K562 (cell line): ENCODE results near the gene RCC1. TPM values are rescaled to one million over a fixed set of nuclear protein-coding genes. Genes with fewer than 3 reads are reported as not detected.

Source experiments
- BCL6 ChIP-seq: fragments of 250-450 bp; sonication (Bioruptor Pico); IDR thresholded peaks from 2 replicates; pipeline ENCODE4 v1.4.0; 2020
- FOSL1 ChIP-seq: fragments of 200-800 bp; sonication (Bioruptor generic); conservative IDR thresholded peaks from 2 replicates; pipeline ENCODE4 v1.6.1; 2016; ENCODE audit warnings: missing genetic modification characterization, missing compliant biosample characterization
- FOXM1 ChIP-seq, 2 experiments: fragments of 450-650 bp in 1 of 2; sonication (generic) in 1 of 2; formaldehyde crosslinking in 1 of 2; IDR thresholded peaks; 2 replicates each; pipeline versions ENCODE4 v1.6.1 to v1.9.0; 2017 to 2022; ENCODE audit warnings: low read depth in 2 of 2, mild to moderate bottlenecking in 2 of 2, missing genetic modification reagents in 1 of 2, moderate library complexity in 1 of 2
- KLF6 ChIP-seq: fragments of 250-450 bp; sonication (Bioruptor Pico); IDR thresholded peaks from 2 replicates; pipeline ENCODE4 v1.4.0; 2020; ENCODE audit warnings: mild to moderate bottlenecking, moderate library complexity, borderline replicate concordance
- MAFG ChIP-seq: fragments of 450-650 bp; conservative IDR thresholded peaks from 2 replicates; pipeline ENCODE4 v1.6.1; 2016; ENCODE audit warnings: missing genetic modification characterization, missing compliant biosample characterization
- NFATC3 ChIP-seq: fragments of 450-650 bp; IDR thresholded peaks from 2 replicates; pipeline ENCODE4 v1.6.1; 2017; ENCODE audit warnings: mild to moderate bottlenecking
- NR3C1 ChIP-seq: sonication (generic); formaldehyde crosslinking; IDR thresholded peaks from 2 replicates; pipeline ENCODE4 v1.8.1; 2022; ENCODE audit warnings: missing genetic modification reagents
- PTRF ChIP-seq: fragments of 450-650 bp; IDR thresholded peaks from 2 replicates; pipeline ENCODE4 v1.6.1; 2016; ENCODE audit warnings: mild to moderate bottlenecking, missing genetic modification characterization, missing compliant biosample characterization
- SP1 ChIP-seq: sonication (generic); formaldehyde crosslinking; IDR thresholded peaks from 2 replicates; pipeline ENCODE4 v1.8.1; 2022; ENCODE audit warnings: mild to moderate bottlenecking, missing genetic modification reagents
- SREBF2 ChIP-seq: sonication (generic); formaldehyde crosslinking; IDR thresholded peaks from 2 replicates; pipeline ENCODE4 v1.4.0; 2020; ENCODE audit warnings: mild to moderate bottlenecking, missing genetic modification reagents
- SRSF9 ChIP-seq: fragments of 200-400 bp; formaldehyde crosslinking; IDR thresholded peaks from 2 replicates; pipeline ENCODE4 v1.6.1; 2017; ENCODE audit warnings: low read depth, low read length, borderline replicate concordance
- ZNF316 ChIP-seq: fragments of 450-650 bp; IDR thresholded peaks from 2 replicates; pipeline ENCODE4 v1.6.1; 2016
- ZNF431 ChIP-seq: sonication (generic); formaldehyde crosslinking; IDR thresholded peaks from 2 replicates; pipeline ENCODE4 v1.8.0; 2022; ENCODE audit warnings: mild to moderate bottlenecking, missing genetic modification reagents
- polyA plus RNA-seq, 8 experiments: library from polyadenylated mRNA; depleted of rRNA in 4 of 8; stranded (reverse) in 5 of 8; unstranded in 3 of 8; fragments of >200 nt; fragmentation: Nextera tagmentation in 2 of 8; fragmentation: Illumina TruSeq in 1 of 8; extraction: Ambion mirVana in 2 of 8; extraction: Trizol in 1 of 8; gene quantifications; 2 replicates each; pipeline versions ENCODE4 v1.2.1 to v1.2.3, GENCODE V29; 2011 to 2014; ENCODE audit warnings: inconsistent platforms in 1 of 8, missing spikeins in 1 of 8
- total RNA-seq, 7 experiments: library from RNA; depleted of rRNA in 6 of 7; stranded (reverse); fragments of >200 nt in 6 of 7; fragmentation: Illumina TruSeq in 2 of 7; extraction: Trizol in 2 of 7; gene quantifications; 2 replicates each; pipeline versions ENCODE4 v1.2.1 to v1.2.3, GENCODE V29; 2011 to 2021; ENCODE audit warnings: low replicate concordance in 1 of 7
- TF ChIP-seq, protein P1 (sequence below): fragments of 450-650 bp; conservative IDR thresholded peaks from 2 replicates; pipeline ENCODE4 v1.6.1; 2016; ENCODE audit warnings: missing genetic modification characterization, low read depth, mild to moderate bottlenecking, control low read depth, missing compliant biosample characterization
- TF ChIP-seq, protein P2 (sequence below): fragments of 450-650 bp; formaldehyde crosslinking; IDR thresholded peaks from 2 replicates; pipeline ENCODE4 v1.4.0; 2020; ENCODE audit warnings: mild to moderate bottlenecking
- TF ChIP-seq, protein P3 (sequence below): sonication (generic); formaldehyde crosslinking; IDR thresholded peaks from 2 replicates; pipeline ENCODE4 v1.8.1; 2023; ENCODE audit warnings: missing genetic modification reagents, mild to moderate bottlenecking, borderline replicate concordance
- TF ChIP-seq, protein P4 (sequence below): sonication (generic); formaldehyde crosslinking; IDR thresholded peaks from 2 replicates; pipeline ENCODE4 v1.8.0; 2022; ENCODE audit warnings: mild to moderate bottlenecking, missing genetic modification reagents
- TF ChIP-seq, protein P5 (sequence below): fragments of 250-450 bp; sonication (Bioruptor Pico); IDR thresholded peaks from 2 replicates; pipeline ENCODE4 v1.8.0; 2021; ENCODE audit warnings: mild to moderate bottlenecking, moderate library complexity

Gene RCC1
- total and polyA plus RNA-seq, 9 of the 15 experiments (the other 6 are each of a cell fraction or from before 2014, with no cell fraction given), result 16.4 to 202 (median 107) TPM

DNA sequence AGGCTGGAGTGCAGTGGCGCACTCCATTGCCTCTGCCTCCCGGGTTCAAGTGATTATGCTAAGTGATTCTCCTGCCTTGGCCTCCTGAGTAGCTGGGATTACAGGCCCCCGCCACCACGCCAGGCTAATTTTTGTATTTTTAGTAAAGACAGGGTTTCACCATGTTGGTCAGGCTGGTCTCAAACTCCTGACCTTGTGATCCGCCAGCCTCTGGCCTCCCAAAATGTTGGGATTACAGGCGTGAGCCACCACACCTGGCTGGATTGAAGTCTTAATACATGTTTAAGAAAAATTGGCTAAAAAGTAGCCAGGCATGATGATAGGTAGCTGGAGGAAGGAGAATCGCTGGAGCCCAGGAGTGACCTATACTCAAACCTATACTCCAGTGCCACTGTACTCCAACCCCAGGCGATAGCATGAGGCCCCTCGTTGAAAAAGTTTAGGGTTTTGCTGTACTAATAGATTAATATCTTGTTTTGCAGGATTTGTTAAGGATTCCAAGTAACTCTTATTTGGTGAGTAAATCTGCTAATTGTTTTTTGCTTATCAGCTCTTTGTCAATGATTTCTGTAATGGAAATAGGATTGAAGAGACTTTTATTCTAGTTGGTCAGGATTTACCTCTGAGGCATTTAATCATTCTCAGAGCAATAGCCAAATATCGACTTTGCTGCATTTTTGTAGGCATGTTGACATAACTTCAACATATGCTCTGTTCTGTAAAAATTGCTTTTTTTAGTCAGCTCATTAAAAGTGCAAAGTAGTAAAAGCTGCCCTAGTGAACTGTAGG lies 2.0 kb downstream of the RCC1 start (continued):
- TF ChIP-seq, protein P1, sequence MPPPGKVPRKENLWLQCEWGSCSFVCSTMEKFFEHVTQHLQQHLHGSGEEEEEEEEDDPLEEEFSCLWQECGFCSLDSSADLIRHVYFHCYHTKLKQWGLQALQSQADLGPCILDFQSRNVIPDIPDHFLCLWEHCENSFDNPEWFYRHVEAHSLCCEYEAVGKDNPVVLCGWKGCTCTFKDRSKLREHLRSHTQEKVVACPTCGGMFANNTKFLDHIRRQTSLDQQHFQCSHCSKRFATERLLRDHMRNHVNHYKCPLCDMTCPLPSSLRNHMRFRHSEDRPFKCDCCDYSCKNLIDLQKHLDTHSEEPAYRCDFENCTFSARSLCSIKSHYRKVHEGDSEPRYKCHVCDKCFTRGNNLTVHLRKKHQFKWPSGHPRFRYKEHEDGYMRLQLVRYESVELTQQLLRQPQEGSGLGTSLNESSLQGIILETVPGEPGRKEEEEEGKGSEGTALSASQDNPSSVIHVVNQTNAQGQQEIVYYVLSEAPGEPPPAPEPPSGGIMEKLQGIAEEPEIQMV, result no peak
- TF ChIP-seq FOSL1 (tag), result 0 out of 2 replicates have a peak, but pooled peaks have one; percentile 31
- TF ChIP-seq SREBF2 (CRISPR knock-in tag), result 0 out of 2 replicates have a peak, but pooled peaks have one; percentile 18
- no peak for TF ChIP-seq BCL6 (CRISPR knock-in tag)
- TF ChIP-seq, protein P2, sequence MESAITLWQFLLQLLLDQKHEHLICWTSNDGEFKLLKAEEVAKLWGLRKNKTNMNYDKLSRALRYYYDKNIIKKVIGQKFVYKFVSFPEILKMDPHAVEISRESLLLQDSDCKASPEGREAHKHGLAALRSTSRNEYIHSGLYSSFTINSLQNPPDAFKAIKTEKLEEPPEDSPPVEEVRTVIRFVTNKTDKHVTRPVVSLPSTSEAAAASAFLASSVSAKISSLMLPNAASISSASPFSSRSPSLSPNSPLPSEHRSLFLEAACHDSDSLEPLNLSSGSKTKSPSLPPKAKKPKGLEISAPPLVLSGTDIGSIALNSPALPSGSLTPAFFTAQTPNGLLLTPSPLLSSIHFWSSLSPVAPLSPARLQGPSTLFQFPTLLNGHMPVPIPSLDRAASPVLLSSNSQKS, result no peak
- no peak for TF ChIP-seq KLF6 (CRISPR knock-in tag)
- TF ChIP-seq NR3C1 (CRISPR knock-in tag), result no peak
- peak; percentile 65; the same call in 1 of the 2 replicates for TF ChIP-seq ZNF316
- TF ChIP-seq, protein P3, sequence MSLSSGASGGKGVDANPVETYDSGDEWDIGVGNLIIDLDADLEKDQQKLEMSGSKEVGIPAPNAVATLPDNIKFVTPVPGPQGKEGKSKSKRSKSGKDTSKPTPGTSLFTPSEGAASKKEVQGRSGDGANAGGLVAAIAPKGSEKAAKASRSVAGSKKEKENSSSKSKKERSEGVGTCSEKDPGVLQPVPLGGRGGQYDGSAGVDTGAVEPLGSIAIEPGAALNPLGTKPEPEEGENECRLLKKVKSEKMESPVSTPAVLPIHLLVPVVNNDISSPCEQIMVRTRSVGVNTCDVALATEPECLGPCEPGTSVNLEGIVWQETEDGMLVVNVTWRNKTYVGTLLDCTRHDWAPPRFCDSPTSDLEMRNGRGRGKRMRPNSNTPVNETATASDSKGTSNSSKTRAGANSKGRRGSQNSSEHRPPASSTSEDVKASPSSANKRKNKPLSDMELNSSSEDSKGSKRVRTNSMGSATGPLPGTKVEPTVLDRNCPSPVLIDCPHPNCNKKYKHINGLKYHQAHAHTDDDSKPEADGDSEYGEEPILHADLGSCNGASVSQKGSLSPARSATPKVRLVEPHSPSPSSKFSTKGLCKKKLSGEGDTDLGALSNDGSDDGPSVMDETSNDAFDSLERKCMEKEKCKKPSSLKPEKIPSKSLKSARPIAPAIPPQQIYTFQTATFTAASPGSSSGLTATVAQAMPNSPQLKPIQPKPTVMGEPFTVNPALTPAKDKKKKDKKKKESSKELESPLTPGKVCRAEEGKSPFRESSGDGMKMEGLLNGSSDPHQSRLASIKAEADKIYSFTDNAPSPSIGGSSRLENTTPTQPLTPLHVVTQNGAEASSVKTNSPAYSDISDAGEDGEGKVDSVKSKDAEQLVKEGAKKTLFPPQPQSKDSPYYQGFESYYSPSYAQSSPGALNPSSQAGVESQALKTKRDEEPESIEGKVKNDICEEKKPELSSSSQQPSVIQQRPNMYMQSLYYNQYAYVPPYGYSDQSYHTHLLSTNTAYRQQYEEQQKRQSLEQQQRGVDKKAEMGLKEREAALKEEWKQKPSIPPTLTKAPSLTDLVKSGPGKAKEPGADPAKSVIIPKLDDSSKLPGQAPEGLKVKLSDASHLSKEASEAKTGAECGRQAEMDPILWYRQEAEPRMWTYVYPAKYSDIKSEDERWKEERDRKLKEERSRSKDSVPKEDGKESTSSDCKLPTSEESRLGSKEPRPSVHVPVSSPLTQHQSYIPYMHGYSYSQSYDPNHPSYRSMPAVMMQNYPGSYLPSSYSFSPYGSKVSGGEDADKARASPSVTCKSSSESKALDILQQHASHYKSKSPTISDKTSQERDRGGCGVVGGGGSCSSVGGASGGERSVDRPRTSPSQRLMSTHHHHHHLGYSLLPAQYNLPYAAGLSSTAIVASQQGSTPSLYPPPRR (CRISPR knock-in tag), result 0 out of 2 replicates have a peak, but pooled peaks have one; percentile 7
- TF ChIP-seq SRSF9, result no peak
- TF ChIP-seq, protein P4, sequence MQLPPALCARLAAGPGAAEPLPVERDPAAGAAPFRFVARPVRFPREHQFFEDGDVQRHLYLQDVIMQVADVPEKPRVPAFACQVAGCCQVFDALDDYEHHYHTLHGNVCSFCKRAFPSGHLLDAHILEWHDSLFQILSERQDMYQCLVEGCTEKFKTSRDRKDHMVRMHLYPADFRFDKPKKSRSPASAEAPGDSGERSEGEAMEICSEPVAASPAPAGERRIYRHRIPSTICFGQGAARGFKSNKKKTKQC (CRISPR knock-in tag), result peak; percentile 58; the same call in 1 of the 2 replicates
- TF ChIP-seq FOXM1 (IDR thresholded peaks at IDR 0.05; ENCODE audit: low read depth), result no peak
- peak; percentile 5; the same call in 1 of the 2 replicates for TF ChIP-seq FOXM1 (CRISPR knock-in tag; IDR thresholded peaks at IDR 0.05; ENCODE audit: low read depth)
- TF ChIP-seq SP1, result 0 out of 2 replicates have a peak, but pooled peaks have one; percentile 1
- no peak for TF ChIP-seq NFATC3
- TF ChIP-seq, protein P5, sequence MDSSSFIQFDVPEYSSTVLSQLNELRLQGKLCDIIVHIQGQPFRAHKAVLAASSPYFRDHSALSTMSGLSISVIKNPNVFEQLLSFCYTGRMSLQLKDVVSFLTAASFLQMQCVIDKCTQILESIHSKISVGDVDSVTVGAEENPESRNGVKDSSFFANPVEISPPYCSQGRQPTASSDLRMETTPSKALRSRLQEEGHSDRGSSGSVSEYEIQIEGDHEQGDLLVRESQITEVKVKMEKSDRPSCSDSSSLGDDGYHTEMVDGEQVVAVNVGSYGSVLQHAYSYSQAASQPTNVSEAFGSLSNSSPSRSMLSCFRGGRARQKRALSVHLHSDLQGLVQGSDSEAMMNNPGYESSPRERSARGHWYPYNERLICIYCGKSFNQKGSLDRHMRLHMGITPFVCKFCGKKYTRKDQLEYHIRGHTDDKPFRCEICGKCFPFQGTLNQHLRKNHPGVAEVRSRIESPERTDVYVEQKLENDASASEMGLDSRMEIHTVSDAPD (CRISPR knock-in tag), result no peak
- peak; percentile 24; the same call in 1 of the 2 replicates for TF ChIP-seq MAFG (tag)
- no peak for TF ChIP-seq ZNF431 (CRISPR knock-in tag)
- no peak for TF ChIP-seq PTRF (tag)
